GM12872 (cell line): ENCODE measurements around the gene LYRM1.

ENCODE experiments used
- CTCF ChIP-seq: IDR thresholded peaks from 3 replicates; pipeline ENCODE4 v1.5.1; 2011; ENCODE audit warnings: low read depth, mild to moderate bottlenecking, low read length, moderate library complexity; ENCODE audit not compliant: insufficient read depth

Gene LYRM1

GRCh38 chr16:20904507-20905081 lies 4.0 kb downstream of the LYRM1 start:
- no peak for TF ChIP-seq CTCF

GRCh38 chr16:20905576-20905975 lies 5.0 kb downstream of the LYRM1 start:
- TF ChIP-seq CTCF, result no peak

- TF ChIP-seq CTCF, result no peak
Measured at GRCh38 chr16:20906341-20907255, 6.0 kb downstream of the LYRM1 start.

- no peak for TF ChIP-seq CTCF
Measured at GRCh38 chr16:20910781-20911321, 10.3 kb downstream of the LYRM1 start.

GRCh38 chr16:20911361-20911760 lies 10.8 kb downstream of the LYRM1 start:
- no peak for TF ChIP-seq CTCF

- no peak for TF ChIP-seq CTCF
Measured at GRCh38 chr16:20916289-20916688, 15.7 kb downstream of the LYRM1 start.

- TF ChIP-seq CTCF, result no peak
Measured at GRCh38 chr16:20916942-20917341, 16.4 kb downstream of the LYRM1 start.
